ENCODE data around the gene TENM4.

GRCh38 chr11:79019277-79019676 is 421.6 kb downstream of the TENM4 start:
- TF ChIP-seq SP1 (IDR thresholded peaks at IDR 0.05; ENCODE audit: low read depth, low read length) (no peak), NRF1 (IDR thresholded peaks at IDR 0.05; ENCODE audit: low read depth, low read length) (no peak), CTCF (IDR thresholded peaks at IDR 0.05; ENCODE audit: control extremely low read depth in 1 of 3, insufficient read depth in 1 of 3, low read depth in 1 of 3, low read length in 3 of 3) (no peak), ATF3 (IDR thresholded peaks at IDR 0.05; ENCODE audit: insufficient read depth, low read depth, low read length) (no peak), RBBP5 (IDR thresholded peaks at IDR 0.05; ENCODE audit: borderline replicate concordance, low read depth, low read length) (no peak), POLR2A (IDR thresholded peaks at IDR 0.05; ENCODE audit: control extremely low read depth in 1 of 2, low read depth in 2 of 2, low read length in 2 of 2) (no peak), HDAC6 (IDR thresholded peaks at IDR 0.05; ENCODE audit: low read depth, low read length) (no peak), CREB1 (IDR thresholded peaks at IDR 0.05) (no peak), YY1 (IDR thresholded peaks at IDR 0.05; ENCODE audit: low read depth, low read length) (no peak)
